HepG2 (cell line): ENCODE results near the gene SSMEM1.

Experiments used
- AGO2 ChIP-seq: fragments of 200-400 bp; formaldehyde crosslinking; optimal IDR thresholded peaks from 2 replicates; pipeline ENCODE3; 2017; ENCODE audit warnings: mild to moderate bottlenecking, low read depth, low read length, moderate library complexity
- CTCF ChIP-seq: sonication (generic); formaldehyde crosslinking; IDR thresholded peaks from 2 replicates; pipeline ENCODE4 v1.5.0; 2020; ENCODE audit warnings: mild to moderate bottlenecking, missing genetic modification reagents, moderate library complexity
- EP300 ChIP-seq, 3 experiments: sonication (generic) in 1 of 3; formaldehyde crosslinking in 1 of 3; IDR thresholded peaks; 2 replicates each; pipeline versions ENCODE4 v1.5.1 to v1.6.1; 2011 to 2020; ENCODE audit warnings: low read depth in 2 of 3, low read length in 2 of 3, borderline replicate concordance in 1 of 3, improper control_type of control experiment in 1 of 3, mild to moderate bottlenecking in 1 of 3, missing genetic modification reagents in 1 of 3, moderate library complexity in 1 of 3
- ESRRA ChIP-seq: sonication (generic); formaldehyde crosslinking; IDR thresholded peaks from 2 replicates; pipeline ENCODE4 v1.5.1; 2020; ENCODE audit warnings: mild to moderate bottlenecking, low read depth, missing genetic modification reagents
- FOXK2 ChIP-seq: fragments of 450-650 bp; IDR thresholded peaks from 2 replicates; pipeline ENCODE4 v1.6.1; 2016
- HCFC1 ChIP-seq: fragments of 150-350 bp; IDR thresholded peaks from 2 replicates; pipeline ENCODE4 v1.6.1; 2014; ENCODE audit warnings: low read depth, low read length
- ISL2 ChIP-seq: sonication (generic); formaldehyde crosslinking; IDR thresholded peaks from 2 replicates; pipeline ENCODE4 v1.5.0; 2020; ENCODE audit warnings: missing genetic modification reagents
- MAFF ChIP-seq: IDR thresholded peaks from 2 replicates; pipeline ENCODE4 v1.6.1; 2011; ENCODE audit warnings: low read depth, low read length, improper control_type of control experiment
- NFE2L2 ChIP-seq: fragments of 150-350 bp; IDR thresholded peaks from 2 replicates; pipeline ENCODE4 v1.6.1; 2014; ENCODE audit warnings: low read length
- POLR2AphosphoS5 ChIP-seq: IDR thresholded peaks from 2 replicates; pipeline ENCODE4 v1.6.1; 2012; ENCODE audit warnings: low read depth, low read length
- RARG ChIP-seq: sonication (generic); formaldehyde crosslinking; IDR thresholded peaks from 2 replicates; pipeline ENCODE4 v1.4.0; 2020; ENCODE audit warnings: low read depth, mild to moderate bottlenecking, missing genetic modification reagents
- SETDB1 ChIP-seq: sonication (generic); formaldehyde crosslinking; IDR thresholded peaks from 2 replicates; pipeline ENCODE4 v1.5.1; 2020; ENCODE audit warnings: missing genetic modification reagents, mild to moderate bottlenecking, borderline replicate concordance
- ZNF672 ChIP-seq: sonication (generic); formaldehyde crosslinking; IDR thresholded peaks from 2 replicates; pipeline ENCODE4 v1.8.1; 2022; ENCODE audit warnings: missing genetic modification reagents
- TF ChIP-seq, protein P1 (sequence below): IDR thresholded peaks from 2 replicates; pipeline ENCODE4 v1.6.1; 2016; ENCODE audit warnings: low read depth, borderline replicate concordance

- TF ChIP-seq ESRRA (CRISPR knock-in tag) (no peak), ZNF672 (CRISPR knock-in tag) (no peak), CTCF (CRISPR knock-in tag) (no peak), HCFC1 (no peak), ISL2 (CRISPR knock-in tag) (no peak), RARG (CRISPR knock-in tag) (no peak), NFE2L2 (no peak), AGO2 (no peak), POLR2AphosphoS5 (no peak), SETDB1 (CRISPR knock-in tag) (no peak), EP300 (IDR thresholded peaks at IDR 0.05; ENCODE audit: low read depth in 2 of 2, low read length in 2 of 2) (no peak), EP300 (CRISPR knock-in tag; IDR thresholded peaks at IDR 0.05; ENCODE audit: borderline replicate concordance) (no peak), MAFF (no peak), FOXK2 (no peak)
- TF ChIP-seq, protein P1, sequence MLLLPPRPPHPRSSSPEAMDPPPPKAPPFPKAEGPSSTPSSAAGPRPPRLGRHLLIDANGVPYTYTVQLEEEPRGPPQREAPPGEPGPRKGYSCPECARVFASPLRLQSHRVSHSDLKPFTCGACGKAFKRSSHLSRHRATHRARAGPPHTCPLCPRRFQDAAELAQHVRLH (CRISPR knock-in tag), result no peak
These were observed 29.4 kb upstream of the SSMEM1 start for GRCh38 chr7:130178251-130178650.
